A549 treated with dexamethasone at 1 μM for 4 hours (cell line): Measurements from ENCODE around the gene ARHGEF40. TPM values are rescaled to one million over a fixed set of nuclear protein-coding genes. Genes with fewer than 3 reads are reported as not detected.

Experiments
- total RNA-seq: library from RNA; stranded (reverse); fragments of 200-300 nt; extraction: Qiagen RNA extraction; gene quantifications from 5 replicates; pipeline ENCODE4 v1.2.3, GENCODE V29; 2022

ARHGEF40 gene
- total RNA-seq = 6.1 to 9.8 TPM (median 9.0 TPM) in 5 replicates

GRCh38 chr14:21070083-21070609 is at the start of gene ARHGEF40:
ARHGEF40 (plus strand) TSS chr14:21070304; CDS start chr14:21070397, 93 bp downstream.

GRCh38 chr14:21024585-21025370 is 45.3 kb upstream of the ARHGEF40 start, which contains the start of gene NDRG2:
NDRG2 (minus strand) TSS chr14:21025061; CDS start chr14:21023315, 1,746 bp downstream.

GRCh38 chr14:21029917-21030316 is 40.2 kb upstream of the ARHGEF40 start, which contains the start of gene TPPP2:
TPPP2 (plus strand) TSS chr14:21030217; CDS start chr14:21030582, 365 bp downstream.

GRCh38 chr14:21034707-21035106 is 35.4 kb upstream of the ARHGEF40 start, which contains the start of gene RNASE13:
RNASE13 (minus strand) TSS chr14:21034807; CDS start chr14:21034288, 519 bp downstream.

GRCh38 chr14:21041676-21042433 is 28.2 kb upstream of the ARHGEF40 start, which contains the start of gene RNASE7:
RNASE7 (plus strand) TSS chr14:21042362; CDS start chr14:21042993, 631 bp downstream.

GRCh38 chr14:21057803-21058675 is 12.1 kb upstream of the ARHGEF40 start, which contains the start of gene RNASE8:
RNASE8 (plus strand) TSS chr14:21057822; CDS start chr14:21057893, 71 bp downstream.

GRCh38 chr14:21098076-21098891 is 28.2 kb downstream of the ARHGEF40 start, which contains the start of gene ZNF219:
ZNF219 (minus strand) TSS chr14:21098655; CDS start chr14:21093591, 5,064 bp downstream.

GRCh38 chr14:21100931-21101330 is 30.8 kb downstream of the ARHGEF40 start, which contains the start of gene TMEM253:
TMEM253 (plus strand) TSS chr14:21101066; CDS start chr14:21101344, 278 bp downstream.

Other genes starting within 250 kb of the ARHGEF40 start
- not detected in 5 replicates for gene RNASE3, start 178.9 kb upstream of the ARHGEF40 start, total RNA-seq
- not detected in 5 replicates for gene RNASE2, start 114.8 kb upstream of the ARHGEF40 start, total RNA-seq
- 64.2 to 74.5 TPM (median 71.2 TPM) in 5 replicates for gene METTL17, start 80.3 kb upstream of the ARHGEF40 start, total RNA-seq
- gene SLC39A2, start 71.0 kb upstream of the ARHGEF40 start, total RNA-seq = not detected in 5 replicates
- gene NDRG2, start 45.2 kb upstream of the ARHGEF40 start, total RNA-seq = 2.1 to 3.3 TPM (median 2.6 TPM) in 5 replicates
- gene TPPP2, start 40.1 kb upstream of the ARHGEF40 start, total RNA-seq = not detected in 5 replicates
- not detected in 5 replicates for gene RNASE13, start 35.5 kb upstream of the ARHGEF40 start, total RNA-seq
- gene RNASE7, start 27.9 kb upstream of the ARHGEF40 start, total RNA-seq = not detected in 5 replicates
- not detected in 5 replicates for gene RNASE8, start 12.5 kb upstream of the ARHGEF40 start, total RNA-seq
- gene ZNF219, start 28.4 kb downstream of the ARHGEF40 start, total RNA-seq = 16.2 to 30.7 TPM (median 28.5 TPM) in 5 replicates
- gene TMEM253, start 30.8 kb downstream of the ARHGEF40 start, total RNA-seq = 0.90 to 1.1 TPM (median 0.96 TPM) in 5 replicates
- gene OR5AU1, start 85.8 kb downstream of the ARHGEF40 start, total RNA-seq = not detected in 5 replicates
- 867 to 980 TPM (median 927 TPM) in 5 replicates for gene HNRNPC, start 199.1 kb downstream of the ARHGEF40 start, total RNA-seq
- gene RPGRIP1, start 209.8 kb downstream of the ARHGEF40 start, total RNA-seq = 0.15 to 0.39 TPM (median 0.25 TPM) in 5 replicates